Measurements from ENCODE around the gene CNTLN. TPM values are rescaled to one million over a fixed set of nuclear protein-coding genes. Genes with fewer than 3 reads are reported as not detected.
A peak's percentile ranks its signal among the peaks of the same experiment; 100 is the strongest.

The CNTLN gene
- total RNA-seq, 1 experiment from 2014 or later, result 7.8 TPM

GRCh38 chr9:17219261-17219660, 84.4 kb downstream of the CNTLN start:
- Mint-ChIP-seq H3K4me3 (ENCODE audit: unreplicated experiment) (no peak overlapping the region), H3K9me3 (ENCODE audit: unreplicated experiment) (peaks cover 7% of the 10 kb centered on the region), H3K4me1 (ENCODE audit: low read depth, unreplicated experiment) (no peaks in the 10 kb centered on the region), H3K36me3 (ENCODE audit: insufficient read depth, unreplicated experiment) (no peaks in the 10 kb centered on the region), H3K27ac (ENCODE audit: unreplicated experiment) (no peak overlapping the region), H3K27me3 (ENCODE audit: insufficient read depth, unreplicated experiment) (no peaks in the 10 kb centered on the region)
- no peaks in the 10 kb centered on the region for H3K36me3 ChIP-seq (ENCODE audit: control insufficient read depth, insufficient read depth, low read length)
- BruUV-seq (replicated peaks), result no TSS peak
- intact Hi-C loops (cut with micrococcal nuclease; ENCODE audit: unreplicated experiment), result loop anchor here (2.0 kb wide), 1 partner anchor 244 kb away; no protein-coding TSS in a partner anchor
- no peaks in the 10 kb centered on the region for H3K27me3 ChIP-seq (replicated peaks; ENCODE audit: control insufficient read depth, insufficient read depth, low read length)
- ChIA-PET POLR2A (no interaction called here), CTCF (interaction anchor here (0.6 kb wide), 1 partner anchor 10 kb away, joined by 4 read pairs; no protein-coding TSS in a partner anchor)
- H3K4me3 ChIP-seq (ENCODE audit: low read depth, low read length), result no peak overlapping the region
- no peaks in the 10 kb centered on the region for H3K4me1 ChIP-seq
- peak in 1 of 2 experiments; percentile 32 for TF ChIP-seq CTCF (IDR thresholded peaks at IDR 0.05; ENCODE audit: insufficient read depth in 1 of 2, low read depth in 1 of 2, low read length in 1 of 2, severe bottlenecking in 1 of 2, unreplicated experiment in 1 of 2)
- H3K9me3 ChIP-seq, result no peaks in the 10 kb centered on the region
- DNase-seq, result no peak

- no peaks in the 10 kb centered on the region for H3K4me1 ChIP-seq
- no peaks in the 10 kb centered on the region for H3K27me3 Mint-ChIP-seq (ENCODE audit: insufficient read depth, unreplicated experiment)
- H3K9me3 Mint-ChIP-seq (ENCODE audit: unreplicated experiment), result no peaks in the 10 kb centered on the region
- intact Hi-C loops (cut with micrococcal nuclease; ENCODE audit: unreplicated experiment), result no loop called here
- no peak overlapping the region for H3K4me3 Mint-ChIP-seq (ENCODE audit: unreplicated experiment)
- H3K4me3 ChIP-seq (ENCODE audit: low read depth, low read length), result no peak overlapping the region
- no peaks in the 10 kb centered on the region for H3K9me3 ChIP-seq
- H3K4me1 Mint-ChIP-seq (ENCODE audit: low read depth, unreplicated experiment), result no peaks in the 10 kb centered on the region
- no peaks in the 10 kb centered on the region for H3K36me3 ChIP-seq (ENCODE audit: control insufficient read depth, insufficient read depth, low read length)
- BruUV-seq (replicated peaks), result no TSS peak
- no peak for TF ChIP-seq CTCF (IDR thresholded peaks at IDR 0.05; ENCODE audit: insufficient read depth in 1 of 2, low read depth in 1 of 2, low read length in 1 of 2, severe bottlenecking in 1 of 2, unreplicated experiment in 1 of 2)
- H3K27ac Mint-ChIP-seq (ENCODE audit: unreplicated experiment), result no peak overlapping the region
- no peak for DNase-seq
- no peaks in the 10 kb centered on the region for H3K36me3 Mint-ChIP-seq (ENCODE audit: insufficient read depth, unreplicated experiment)
- ChIA-PET POLR2A (no interaction called here), CTCF (no interaction called here)
- H3K27me3 ChIP-seq (replicated peaks; ENCODE audit: control insufficient read depth, insufficient read depth, low read length), result no peaks in the 10 kb centered on the region
Measured at GRCh38 chr9:17222932-17223331, 88.1 kb downstream of the CNTLN start.

GRCh38 chr9:17225407-17225806, 90.6 kb downstream of the CNTLN start:
- no peaks in the 10 kb centered on the region for H3K9me3 Mint-ChIP-seq (ENCODE audit: unreplicated experiment)
- no peaks in the 10 kb centered on the region for H3K4me1 Mint-ChIP-seq (ENCODE audit: low read depth, unreplicated experiment)
- H3K9me3 ChIP-seq, result no peaks in the 10 kb centered on the region
- no peak overlapping the region for H3K4me3 Mint-ChIP-seq (ENCODE audit: unreplicated experiment)
- no peaks in the 10 kb centered on the region for H3K4me1 ChIP-seq
- H3K27ac Mint-ChIP-seq (ENCODE audit: unreplicated experiment), result no peak overlapping the region
- ChIA-PET CTCF (no interaction called here), POLR2A (no interaction called here)
- no TSS peak for BruUV-seq (replicated peaks)
- no peak overlapping the region for H3K4me3 ChIP-seq (ENCODE audit: low read depth, low read length)
- no peak for TF ChIP-seq CTCF (IDR thresholded peaks at IDR 0.05; ENCODE audit: insufficient read depth in 1 of 2, low read depth in 1 of 2, low read length in 1 of 2, severe bottlenecking in 1 of 2, unreplicated experiment in 1 of 2)
- DNase-seq, result no peak
- H3K27me3 Mint-ChIP-seq (ENCODE audit: insufficient read depth, unreplicated experiment), result no peaks in the 10 kb centered on the region
- no peaks in the 10 kb centered on the region for H3K36me3 ChIP-seq (ENCODE audit: control insufficient read depth, insufficient read depth, low read length)
- no peaks in the 10 kb centered on the region for H3K36me3 Mint-ChIP-seq (ENCODE audit: insufficient read depth, unreplicated experiment)
- intact Hi-C loops (cut with micrococcal nuclease; ENCODE audit: unreplicated experiment), result no loop called here
- no peaks in the 10 kb centered on the region for H3K27me3 ChIP-seq (replicated peaks; ENCODE audit: control insufficient read depth, insufficient read depth, low read length)
